Measurements from ENCODE around the gene APOBR.
"Not testable (repeated sequence)": the region's sequence is repeated elsewhere in the genome, so short reads cannot be mapped to it uniquely, and the experiment has no call there.

Gene APOBR

DNA sequence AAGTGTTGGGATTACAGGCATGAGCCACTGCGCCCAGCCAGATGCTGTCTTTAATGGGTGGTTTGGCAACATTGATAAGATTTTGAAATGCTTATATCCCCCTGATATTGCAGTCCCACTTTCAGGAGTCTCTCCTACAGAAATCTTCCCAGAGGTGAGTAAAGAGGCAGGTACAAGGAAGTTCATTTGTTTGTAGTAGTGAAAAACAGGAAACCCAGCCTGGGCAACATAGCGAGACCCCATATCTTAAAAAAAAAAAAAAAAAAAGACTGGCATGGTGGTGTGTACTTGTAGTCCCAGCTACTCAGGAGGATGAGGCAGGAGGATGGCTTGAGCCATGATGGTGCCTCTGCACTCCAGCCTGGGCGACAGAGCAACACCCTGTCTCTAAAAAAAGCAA is 50.6 kb downstream of the APOBR start:
- ATAC-seq = no peak
- TF ChIP-seq TOX (CRISPR knock-in tag; IDR thresholded peaks at IDR 0.05; ENCODE audit: borderline replicate concordance) (no peak), ZNF70 (CRISPR knock-in tag; IDR thresholded peaks at IDR 0.05) (no peak), PPARA (CRISPR knock-in tag; IDR thresholded peaks at IDR 0.05; ENCODE audit: borderline replicate concordance) (no peak), GLIS3 (CRISPR knock-in tag; IDR thresholded peaks at IDR 0.05) (no peak), ARNTL (CRISPR knock-in tag; IDR thresholded peaks at IDR 0.05; ENCODE audit: borderline replicate concordance, low read depth) (no peak), SNAI2 (CRISPR knock-in tag; IDR thresholded peaks at IDR 0.05) (no peak), ZNF565 (CRISPR knock-in tag; conservative IDR thresholded peaks at IDR 0.05; ENCODE audit: low read depth) (no peak), ZFP3 (CRISPR knock-in tag; IDR thresholded peaks at IDR 0.05) (no peak), ZC3H10 (CRISPR knock-in tag; IDR thresholded peaks at IDR 0.05) (no peak)
- TF ChIP-seq, protein P1, sequence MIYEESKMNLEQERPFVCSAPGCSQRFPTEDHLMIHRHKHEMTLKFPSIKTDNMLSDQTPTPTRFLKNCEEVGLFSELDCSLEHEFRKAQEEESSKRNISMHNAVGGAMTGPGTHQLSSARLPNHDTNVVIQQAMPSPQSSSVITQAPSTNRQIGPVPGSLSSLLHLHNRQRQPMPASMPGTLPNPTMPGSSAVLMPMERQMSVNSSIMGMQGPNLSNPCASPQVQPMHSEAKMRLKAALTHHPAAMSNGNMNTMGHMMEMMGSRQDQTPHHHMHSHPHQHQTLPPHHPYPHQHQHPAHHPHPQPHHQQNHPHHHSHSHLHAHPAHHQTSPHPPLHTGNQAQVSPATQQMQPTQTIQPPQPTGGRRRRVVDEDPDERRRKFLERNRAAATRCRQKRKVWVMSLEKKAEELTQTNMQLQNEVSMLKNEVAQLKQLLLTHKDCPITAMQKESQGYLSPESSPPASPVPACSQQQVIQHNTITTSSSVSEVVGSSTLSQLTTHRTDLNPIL (CRISPR knock-in tag; IDR thresholded peaks at IDR 0.05; ENCODE audit: low read depth) = no peak
- TF ChIP-seq, protein P2, sequence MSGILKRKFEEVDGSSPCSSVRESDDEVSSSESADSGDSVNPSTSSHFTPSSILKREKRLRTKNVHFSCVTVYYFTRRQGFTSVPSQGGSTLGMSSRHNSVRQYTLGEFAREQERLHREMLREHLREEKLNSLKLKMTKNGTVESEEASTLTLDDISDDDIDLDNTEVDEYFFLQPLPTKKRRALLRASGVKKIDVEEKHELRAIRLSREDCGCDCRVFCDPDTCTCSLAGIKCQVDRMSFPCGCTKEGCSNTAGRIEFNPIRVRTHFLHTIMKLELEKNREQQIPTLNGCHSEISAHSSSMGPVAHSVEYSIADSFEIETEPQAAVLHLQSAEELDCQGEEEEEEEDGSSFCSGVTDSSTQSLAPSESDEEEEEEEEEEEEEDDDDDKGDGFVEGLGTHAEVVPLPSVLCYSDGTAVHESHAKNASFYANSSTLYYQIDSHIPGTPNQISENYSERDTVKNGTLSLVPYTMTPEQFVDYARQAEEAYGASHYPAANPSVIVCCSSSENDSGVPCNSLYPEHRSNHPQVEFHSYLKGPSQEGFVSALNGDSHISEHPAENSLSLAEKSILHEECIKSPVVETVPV (CRISPR knock-in tag; IDR thresholded peaks at IDR 0.05) = no peak
- TF ChIP-seq, protein P3, sequence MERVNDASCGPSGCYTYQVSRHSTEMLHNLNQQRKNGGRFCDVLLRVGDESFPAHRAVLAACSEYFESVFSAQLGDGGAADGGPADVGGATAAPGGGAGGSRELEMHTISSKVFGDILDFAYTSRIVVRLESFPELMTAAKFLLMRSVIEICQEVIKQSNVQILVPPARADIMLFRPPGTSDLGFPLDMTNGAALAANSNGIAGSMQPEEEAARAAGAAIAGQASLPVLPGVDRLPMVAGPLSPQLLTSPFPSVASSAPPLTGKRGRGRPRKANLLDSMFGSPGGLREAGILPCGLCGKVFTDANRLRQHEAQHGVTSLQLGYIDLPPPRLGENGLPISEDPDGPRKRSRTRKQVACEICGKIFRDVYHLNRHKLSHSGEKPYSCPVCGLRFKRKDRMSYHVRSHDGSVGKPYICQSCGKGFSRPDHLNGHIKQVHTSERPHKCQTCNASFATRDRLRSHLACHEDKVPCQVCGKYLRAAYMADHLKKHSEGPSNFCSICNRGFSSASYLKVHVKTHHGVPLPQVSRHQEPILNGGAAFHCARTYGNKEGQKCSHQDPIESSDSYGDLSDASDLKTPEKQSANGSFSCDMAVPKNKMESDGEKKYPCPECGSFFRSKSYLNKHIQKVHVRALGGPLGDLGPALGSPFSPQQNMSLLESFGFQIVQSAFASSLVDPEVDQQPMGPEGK (CRISPR knock-in tag; IDR thresholded peaks at IDR 0.05; ENCODE audit: borderline replicate concordance) = no peak
- TF ChIP-seq, protein P4, sequence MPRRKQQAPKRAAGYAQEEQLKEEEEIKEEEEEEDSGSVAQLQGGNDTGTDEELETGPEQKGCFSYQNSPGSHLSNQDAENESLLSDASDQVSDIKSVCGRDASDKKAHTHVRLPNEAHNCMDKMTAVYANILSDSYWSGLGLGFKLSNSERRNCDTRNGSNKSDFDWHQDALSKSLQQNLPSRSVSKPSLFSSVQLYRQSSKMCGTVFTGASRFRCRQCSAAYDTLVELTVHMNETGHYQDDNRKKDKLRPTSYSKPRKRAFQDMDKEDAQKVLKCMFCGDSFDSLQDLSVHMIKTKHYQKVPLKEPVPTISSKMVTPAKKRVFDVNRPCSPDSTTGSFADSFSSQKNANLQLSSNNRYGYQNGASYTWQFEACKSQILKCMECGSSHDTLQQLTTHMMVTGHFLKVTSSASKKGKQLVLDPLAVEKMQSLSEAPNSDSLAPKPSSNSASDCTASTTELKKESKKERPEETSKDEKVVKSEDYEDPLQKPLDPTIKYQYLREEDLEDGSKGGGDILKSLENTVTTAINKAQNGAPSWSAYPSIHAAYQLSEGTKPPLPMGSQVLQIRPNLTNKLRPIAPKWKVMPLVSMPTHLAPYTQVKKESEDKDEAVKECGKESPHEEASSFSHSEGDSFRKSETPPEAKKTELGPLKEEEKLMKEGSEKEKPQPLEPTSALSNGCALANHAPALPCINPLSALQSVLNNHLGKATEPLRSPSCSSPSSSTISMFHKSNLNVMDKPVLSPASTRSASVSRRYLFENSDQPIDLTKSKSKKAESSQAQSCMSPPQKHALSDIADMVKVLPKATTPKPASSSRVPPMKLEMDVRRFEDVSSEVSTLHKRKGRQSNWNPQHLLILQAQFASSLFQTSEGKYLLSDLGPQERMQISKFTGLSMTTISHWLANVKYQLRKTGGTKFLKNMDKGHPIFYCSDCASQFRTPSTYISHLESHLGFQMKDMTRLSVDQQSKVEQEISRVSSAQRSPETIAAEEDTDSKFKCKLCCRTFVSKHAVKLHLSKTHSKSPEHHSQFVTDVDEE (CRISPR knock-in tag; IDR thresholded peaks at IDR 0.05) = no peak

DNA sequence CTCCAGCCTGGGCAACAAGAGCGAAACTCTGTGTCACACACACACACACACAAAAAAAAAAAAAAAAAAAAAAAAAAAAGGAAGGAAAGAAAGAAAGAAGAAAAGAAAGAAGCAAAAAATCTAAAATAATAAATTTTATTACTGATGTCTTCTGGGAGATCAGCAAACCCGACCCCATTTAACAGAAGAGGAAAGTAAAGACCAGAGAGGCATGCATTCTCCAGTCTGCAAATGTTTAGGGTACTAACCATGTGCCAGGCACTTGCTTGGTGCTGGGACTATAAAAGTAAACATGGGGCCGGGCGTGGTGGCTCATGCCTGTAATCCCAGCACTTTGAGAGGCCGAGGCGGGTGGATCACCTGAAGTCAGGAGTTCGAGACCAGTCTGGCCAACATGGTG is 51.5 kb downstream of the APOBR start:
- ATAC-seq = not testable (repeated sequence)

DNA sequence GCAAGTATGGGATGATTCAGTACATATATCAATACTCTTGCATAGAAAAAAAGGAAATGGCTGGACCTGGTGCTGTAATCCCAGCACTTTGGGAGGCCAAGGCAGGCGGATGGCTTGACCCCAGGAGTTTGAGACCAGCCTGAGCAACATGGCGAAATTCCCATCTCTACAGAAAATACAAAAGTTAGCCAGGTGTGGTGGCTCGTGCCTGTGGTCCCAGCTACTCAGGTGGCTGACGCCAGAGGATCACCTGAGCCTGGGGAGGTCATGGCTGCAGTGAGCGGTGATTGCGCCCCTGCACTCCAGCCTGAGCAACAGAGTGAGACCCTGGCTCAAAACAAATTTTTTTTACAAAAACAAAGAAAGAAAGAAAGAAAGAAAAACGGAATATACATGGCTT is 52.2 kb downstream of the APOBR start:
- TF ChIP-seq ZFP3 (CRISPR knock-in tag; IDR thresholded peaks at IDR 0.05) (no peak), OSR1 (CRISPR knock-in tag; IDR thresholded peaks at IDR 0.05) (no peak), ISL1 (CRISPR knock-in tag; IDR thresholded peaks at IDR 0.05) (no peak), ESRRG (CRISPR knock-in tag; IDR thresholded peaks at IDR 0.05) (no peak), TCF4 (CRISPR knock-in tag; IDR thresholded peaks at IDR 0.05; ENCODE audit: borderline replicate concordance) (no peak), SNAI2 (CRISPR knock-in tag; IDR thresholded peaks at IDR 0.05) (no peak), PPARA (CRISPR knock-in tag; IDR thresholded peaks at IDR 0.05; ENCODE audit: borderline replicate concordance) (no peak), GLIS3 (CRISPR knock-in tag; IDR thresholded peaks at IDR 0.05) (no peak), BACH2 (CRISPR knock-in tag; IDR thresholded peaks at IDR 0.05; ENCODE audit: borderline replicate concordance) (no peak), RARB (CRISPR knock-in tag; IDR thresholded peaks at IDR 0.05) (no peak), CSDC2 (CRISPR knock-in tag; IDR thresholded peaks at IDR 0.05) (no peak), ARNTL (CRISPR knock-in tag; IDR thresholded peaks at IDR 0.05; ENCODE audit: borderline replicate concordance, low read depth) (no peak), ZC3H10 (CRISPR knock-in tag; IDR thresholded peaks at IDR 0.05) (no peak)
- TF ChIP-seq, protein P5, sequence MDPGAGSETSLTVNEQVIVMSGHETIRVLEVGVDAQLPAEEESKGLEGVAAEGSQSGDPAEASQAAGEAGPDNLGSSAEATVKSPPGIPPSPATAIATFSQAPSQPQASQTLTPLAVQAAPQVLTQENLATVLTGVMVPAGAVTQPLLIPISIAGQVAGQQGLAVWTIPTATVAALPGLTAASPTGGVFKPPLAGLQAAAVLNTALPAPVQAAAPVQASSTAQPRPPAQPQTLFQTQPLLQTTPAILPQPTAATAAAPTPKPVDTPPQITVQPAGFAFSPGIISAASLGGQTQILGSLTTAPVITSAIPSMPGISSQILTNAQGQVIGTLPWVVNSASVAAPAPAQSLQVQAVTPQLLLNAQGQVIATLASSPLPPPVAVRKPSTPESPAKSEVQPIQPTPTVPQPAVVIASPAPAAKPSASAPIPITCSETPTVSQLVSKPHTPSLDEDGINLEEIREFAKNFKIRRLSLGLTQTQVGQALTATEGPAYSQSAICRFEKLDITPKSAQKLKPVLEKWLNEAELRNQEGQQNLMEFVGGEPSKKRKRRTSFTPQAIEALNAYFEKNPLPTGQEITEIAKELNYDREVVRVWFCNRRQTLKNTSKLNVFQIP (CRISPR knock-in tag; IDR thresholded peaks at IDR 0.05; ENCODE audit: borderline replicate concordance, low read depth) = no peak
- TF ChIP-seq, protein P4 (CRISPR knock-in tag; IDR thresholded peaks at IDR 0.05) = no peak
- TF ChIP-seq, protein P2 (CRISPR knock-in tag; IDR thresholded peaks at IDR 0.05) = no peak
- TF ChIP-seq, protein P3 (CRISPR knock-in tag; IDR thresholded peaks at IDR 0.05; ENCODE audit: borderline replicate concordance) = no peak
- ATAC-seq = no peak

Data from SK-N-SH treated with all-trans-retinoic acid at 6 μM for 48 hours (cell line).